Midbrain (tissue), 1 donor: ENCODE data around the gene COPRS.
"Not testable (repeated sequence)": the region's sequence is repeated elsewhere in the genome, so short reads cannot be mapped to it uniquely, and the experiment has no call there.

Source experiments
- DNase-seq: peaks from one replicate; lab custom pipeline; 2025; lab: John Stamatoyannopoulos, UW

COPRS gene

GRCh38 chr17:31843070-31843745, 15.8 kb downstream of the COPRS start:
- DNase-seq, result peak; percentile 42

GRCh38 chr17:31842195-31843069, 16.6 kb downstream of the COPRS start:
- DNase-seq, result peak; percentile 81

- DNase-seq, result no peak
Measured at GRCh38 chr17:31841850-31842194, 17.2 kb downstream of the COPRS start.

DNA sequence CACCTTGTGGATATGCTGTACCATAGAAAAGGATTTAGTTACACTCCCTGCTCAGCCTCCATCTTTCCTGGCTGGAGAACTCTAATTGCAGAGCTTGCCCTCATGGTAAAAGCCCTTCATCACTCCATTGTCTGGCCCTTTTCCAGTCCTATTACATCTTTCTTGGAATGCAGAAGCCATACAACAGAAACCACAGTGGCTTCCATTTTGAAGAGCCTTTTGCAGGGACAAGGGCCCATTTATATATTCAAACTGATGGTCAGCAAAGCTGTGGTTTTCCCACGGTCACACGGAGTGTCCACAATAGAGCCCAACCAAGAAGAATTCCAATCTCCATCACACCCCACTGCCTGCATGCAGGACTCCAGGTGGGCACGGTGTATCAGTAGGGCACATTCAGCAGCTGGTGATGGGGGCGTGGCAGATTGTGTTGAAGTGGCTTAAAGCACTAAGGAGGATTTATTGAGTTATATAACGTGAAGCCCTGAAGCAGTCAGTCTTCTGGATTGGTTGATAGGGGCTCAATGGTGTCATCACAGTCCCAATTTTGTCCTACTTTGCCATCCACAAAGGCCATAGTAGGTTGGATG, 20.3 kb downstream of the COPRS start:
- no peak for DNase-seq

DNA sequence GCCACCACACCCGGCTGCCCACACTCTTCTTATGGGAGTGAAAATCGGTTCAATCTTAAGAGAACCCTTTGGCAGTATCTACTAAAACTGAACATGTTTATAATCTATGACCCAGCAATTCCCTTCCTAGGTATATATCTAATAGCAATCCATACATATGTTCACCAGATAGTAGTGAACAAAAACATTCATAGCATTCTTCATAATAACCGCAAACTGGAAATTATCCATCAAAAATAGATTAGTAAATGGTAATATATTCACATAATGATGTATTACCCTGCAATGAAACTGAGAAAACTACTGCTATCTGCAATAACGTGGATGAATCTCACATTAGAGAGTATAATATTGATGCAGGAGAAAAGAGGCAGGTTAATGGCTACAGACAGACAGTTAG, 23.1 kb downstream of the COPRS start:
- DNase-seq, result no peak

- no peak for DNase-seq
Measured at GRCh38 chr17:31834448-31834847, 24.6 kb downstream of the COPRS start.

DNA sequence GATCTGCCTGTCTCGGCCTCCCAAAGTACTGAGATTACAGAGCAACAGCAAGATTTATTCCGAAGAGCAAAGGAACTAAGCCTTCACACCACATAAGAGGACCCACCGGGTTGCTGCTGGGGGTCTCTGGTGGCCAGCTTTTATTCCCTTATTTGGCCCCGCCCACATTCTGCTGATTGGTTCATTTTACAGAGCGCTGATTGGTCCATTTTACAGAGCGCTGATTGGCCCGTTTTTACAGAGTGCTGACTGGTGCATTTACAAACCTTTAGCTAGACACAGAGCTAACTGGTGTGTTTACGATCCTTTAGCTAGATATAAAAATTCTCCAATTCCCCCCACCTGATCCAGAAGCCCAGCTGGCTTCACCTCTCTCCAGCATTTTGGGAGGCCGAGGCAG, 26.3 kb downstream of the COPRS start:
- DNase-seq, result no peak

DNA sequence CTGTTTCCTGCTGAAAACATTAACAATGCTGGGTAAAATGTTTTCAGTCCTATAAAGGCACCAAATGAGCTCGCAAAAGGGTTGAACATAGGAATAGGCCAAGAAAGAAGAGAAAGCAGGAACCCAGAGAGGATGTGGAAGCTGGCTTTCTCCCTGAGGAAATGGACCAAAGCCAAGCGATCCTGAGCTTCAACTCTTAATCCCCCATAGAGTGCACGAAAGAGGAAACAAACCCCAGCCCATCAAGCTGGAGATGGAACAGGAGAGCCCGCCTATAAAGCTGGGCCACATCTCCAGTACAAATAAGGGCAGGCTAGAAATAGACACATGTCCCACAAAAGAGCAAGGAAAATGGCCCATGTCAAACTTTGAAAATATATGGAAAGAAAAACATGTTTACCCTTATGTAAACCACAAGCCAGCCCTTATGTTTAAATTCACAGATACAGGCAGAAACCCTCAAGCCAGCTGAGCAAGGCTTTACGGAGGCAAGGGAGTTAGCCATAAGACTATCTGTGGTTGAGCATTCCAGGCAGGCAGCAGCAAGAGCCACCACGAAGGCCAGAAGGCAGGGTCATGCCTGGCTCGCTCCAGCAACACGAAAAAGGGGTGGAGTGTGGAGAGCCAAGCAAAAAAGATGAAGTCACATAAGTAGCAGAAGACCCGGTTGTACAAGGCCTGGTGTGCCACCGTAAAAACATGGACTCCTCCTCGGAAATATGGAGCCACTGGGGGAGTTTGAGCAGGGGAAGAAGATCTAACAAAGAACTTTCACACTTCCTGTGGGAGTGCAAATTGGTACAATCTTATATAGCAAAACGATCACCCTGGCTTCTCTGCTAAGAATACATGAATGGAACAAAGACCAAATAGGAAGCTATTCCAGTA, 27.8 kb downstream of the COPRS start:
- no peak for DNase-seq

DNA sequence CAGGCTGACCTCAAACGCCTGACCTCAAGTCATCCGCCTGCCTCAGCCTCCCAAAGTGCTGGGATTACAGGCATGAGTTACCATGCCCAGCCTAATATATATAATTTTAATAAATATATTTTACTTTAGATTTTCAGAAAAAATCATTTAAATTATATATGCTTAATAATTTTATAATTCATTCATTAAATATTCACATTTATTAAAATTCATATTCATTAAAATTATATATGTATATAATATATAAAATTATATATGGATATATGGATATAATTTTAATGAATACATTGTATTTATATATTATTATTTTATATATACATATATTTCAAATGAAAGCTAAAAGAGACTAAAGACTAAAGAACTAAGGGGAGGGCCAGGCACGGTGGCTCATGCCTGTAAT, 29.4 kb downstream of the COPRS start:
- no peak for DNase-seq

DNA sequence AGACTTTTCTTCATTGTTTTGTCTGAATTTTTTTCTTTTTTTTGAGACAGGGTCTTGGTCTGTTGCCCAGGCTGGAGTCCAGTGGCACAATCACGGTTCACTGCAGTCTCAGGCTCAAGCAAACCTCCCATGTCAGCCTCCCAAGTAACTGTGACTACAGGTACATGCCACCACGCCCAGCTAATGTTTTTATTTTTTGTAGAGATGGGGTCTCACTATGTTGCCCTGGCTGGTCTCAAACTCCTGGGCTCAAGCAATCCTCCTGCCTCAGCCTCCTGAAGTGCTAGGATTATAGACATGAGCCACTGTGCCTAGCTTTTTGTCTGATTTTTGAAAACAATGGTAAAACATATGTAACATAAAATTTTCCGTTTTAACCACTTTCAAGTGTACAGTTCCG, 30.1 kb downstream of the COPRS start:
- not testable (repeated sequence) for DNase-seq

DNA sequence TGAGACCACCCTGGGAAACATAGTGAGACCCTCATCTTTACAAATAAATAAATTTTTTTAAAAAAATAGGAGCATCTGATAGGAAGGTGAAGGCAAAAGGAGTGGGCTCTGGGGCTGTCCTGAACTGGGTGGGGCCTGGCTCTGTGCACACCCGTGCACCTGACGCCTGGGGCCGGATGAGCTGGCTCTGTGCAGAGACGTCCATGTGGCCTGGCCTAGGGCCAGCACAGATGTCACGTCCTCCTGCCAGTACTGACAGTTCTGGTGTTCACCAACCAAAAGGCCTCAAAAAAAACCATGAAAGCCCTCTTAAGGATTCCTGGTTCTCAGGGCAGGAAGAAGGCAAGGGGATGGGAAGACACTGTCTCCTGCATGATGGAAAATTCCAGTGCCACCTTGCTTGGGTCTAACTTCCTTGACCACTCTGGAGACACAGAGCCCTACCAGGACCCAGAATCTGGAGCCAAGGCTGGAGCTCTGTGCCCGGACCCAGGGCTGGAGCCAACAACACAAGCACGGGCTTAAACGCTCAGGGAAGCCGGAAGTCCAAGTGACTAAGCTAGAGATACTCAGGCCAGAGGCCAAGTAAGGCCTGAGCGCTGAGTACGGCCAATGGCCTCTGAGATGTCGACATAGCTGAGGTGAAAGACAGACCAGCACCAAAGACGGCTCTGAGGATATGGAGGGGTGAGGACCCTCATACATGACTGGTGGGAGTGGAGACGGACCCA, 32.9 kb downstream of the COPRS start:
- no peak for DNase-seq

DNA sequence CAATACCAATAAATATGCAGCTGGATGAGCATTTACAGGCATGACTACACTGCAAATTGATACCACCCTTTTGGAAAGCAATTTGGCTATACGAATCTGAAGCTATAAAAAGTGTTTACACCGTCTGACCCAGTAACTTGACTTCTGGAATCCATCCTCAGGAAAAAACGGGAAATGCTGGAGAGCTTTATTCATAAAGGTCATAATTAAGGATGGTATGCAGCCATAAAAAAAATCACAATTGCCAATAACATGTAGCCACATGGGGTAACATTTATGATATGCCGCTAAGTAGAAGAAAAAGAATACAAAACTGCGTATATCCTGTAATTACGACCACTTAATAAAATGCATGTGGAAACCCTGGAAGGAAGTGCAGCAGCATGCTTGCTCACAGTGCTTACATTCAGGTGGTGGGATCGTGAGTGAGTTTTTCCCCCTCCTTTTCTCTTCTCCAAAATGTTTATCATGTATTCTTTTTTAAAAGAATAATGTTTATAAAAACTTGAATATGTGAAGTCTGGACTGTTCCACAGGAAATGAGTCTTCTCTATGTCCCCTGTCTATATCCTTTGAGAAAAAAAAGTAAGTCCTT, 34.2 kb downstream of the COPRS start:
- no peak for DNase-seq

- DNase-seq, result no peak
Measured at GRCh38 chr17:31823014-31823413, 36.0 kb downstream of the COPRS start.

DNA sequence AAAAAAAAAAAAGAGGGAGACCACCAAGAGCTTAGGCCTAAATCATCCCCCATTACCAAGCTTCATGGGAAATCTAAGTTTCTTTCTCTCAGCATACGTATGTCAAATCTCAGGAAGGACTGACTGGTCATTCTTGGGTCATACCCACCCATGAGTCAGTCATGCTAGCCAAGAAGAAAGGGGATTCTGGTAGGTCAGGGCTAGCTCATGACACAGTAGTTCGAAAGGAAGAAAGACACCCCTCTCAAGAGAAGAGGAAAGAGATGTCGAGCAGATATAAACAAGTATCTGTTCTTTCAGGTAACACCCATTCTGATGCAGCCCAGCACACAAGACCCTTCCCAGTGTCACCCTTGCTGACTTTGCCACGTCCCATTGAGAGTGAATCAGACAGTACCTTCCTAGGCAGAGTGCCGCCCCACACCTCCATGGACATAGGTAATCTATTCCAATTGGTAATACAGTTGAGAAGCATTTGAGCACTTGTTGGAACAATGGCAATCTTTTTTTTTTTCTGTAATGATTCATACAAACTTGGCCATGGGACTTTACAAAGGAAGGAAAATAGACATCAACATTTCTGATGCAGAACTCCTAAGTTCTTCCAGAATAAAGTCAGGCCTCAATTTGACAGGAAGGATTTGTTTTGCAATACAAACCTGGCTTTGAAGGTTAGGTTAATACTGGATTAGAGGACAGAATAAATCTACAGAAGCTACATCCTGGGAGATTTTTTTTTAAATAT, 38.2 kb downstream of the COPRS start:
- no peak for DNase-seq

- DNase-seq, result no peak
Measured at GRCh38 chr17:31819578-31819977, 39.5 kb downstream of the COPRS start.

DNA sequence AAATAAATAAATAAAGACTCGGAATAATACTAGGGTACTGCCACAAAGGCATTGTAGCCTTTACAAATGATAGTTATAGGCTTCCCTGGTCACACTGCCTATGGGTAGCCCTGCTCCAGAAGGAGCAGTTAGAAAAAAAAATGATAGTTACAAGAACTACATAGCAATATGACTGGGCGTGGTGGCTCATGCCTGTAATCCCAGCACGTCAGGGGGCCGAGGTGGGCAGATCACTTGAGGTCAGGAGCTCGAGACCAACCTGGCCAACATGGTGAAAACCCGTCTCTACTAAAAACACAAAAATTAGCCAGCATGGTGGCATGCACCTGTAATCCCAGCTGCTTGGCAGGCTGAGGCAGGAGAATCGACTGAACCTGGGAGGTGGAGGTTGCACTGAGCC, 40.2 kb downstream of the COPRS start:
- DNase-seq, result not testable (repeated sequence)

DNA sequence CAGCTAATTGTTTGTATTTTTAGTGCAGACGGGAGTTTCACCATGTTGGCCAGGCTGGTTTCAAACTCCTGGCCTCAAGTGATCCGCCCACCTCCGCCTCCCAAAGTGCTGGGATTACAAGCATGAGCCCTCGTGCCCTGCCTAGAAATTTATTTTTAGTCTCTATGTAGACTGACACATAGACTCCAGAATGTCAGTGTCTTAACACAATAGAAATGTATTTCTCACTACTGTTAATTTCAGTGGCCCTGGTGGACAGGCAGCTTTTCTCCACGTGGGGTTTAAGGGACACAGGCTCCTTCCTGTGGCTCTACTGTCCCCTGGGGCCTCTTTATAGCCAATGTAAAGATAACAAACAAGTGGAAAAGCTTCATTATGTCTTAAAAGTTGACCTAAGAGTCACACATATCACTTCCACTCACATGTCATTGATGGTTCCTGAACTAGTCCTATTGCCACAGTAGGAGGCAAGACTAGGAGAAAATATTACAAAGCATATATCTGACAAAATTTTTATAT, 43.8 kb downstream of the COPRS start:
- no peak for DNase-seq

- no peak for DNase-seq
Measured at GRCh38 chr17:31811101-31811500, 47.9 kb downstream of the COPRS start.

DNA sequence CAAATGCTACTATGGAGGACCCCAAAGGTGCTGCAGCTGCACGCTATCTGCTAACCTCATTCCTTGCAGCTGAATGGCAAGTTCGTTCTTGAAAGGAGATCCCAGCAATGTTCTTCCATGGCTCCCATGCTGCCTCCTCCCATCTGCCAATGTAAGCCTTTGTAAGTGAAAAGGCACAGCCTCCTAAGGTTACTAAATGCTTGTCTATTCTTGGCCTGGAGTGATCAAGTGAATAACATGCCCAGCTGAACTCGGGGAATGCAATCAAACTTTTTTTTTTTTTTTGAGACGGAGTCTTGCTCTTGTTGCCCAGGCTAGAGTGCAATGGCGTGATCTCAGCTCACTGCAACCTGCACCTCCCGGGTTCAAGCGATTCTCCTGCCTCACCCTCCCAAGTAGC, 49.2 kb downstream of the COPRS start:
- not testable (repeated sequence) for DNase-seq

GRCh38 chr17:31808521-31809050, 50.5 kb downstream of the COPRS start:
- no peak for DNase-seq
